Gastroesophageal sphincter (tissue), 4 donors: ENCODE data around the gene BASP1. TPM values are rescaled to one million over a fixed set of nuclear protein-coding genes. Genes with fewer than 3 reads are reported as not detected.

ENCODE experiments used
- ATAC-seq: fragments of 150-250 bp; one replicate; pipeline ENCODE4 v1.9.1; 2016; ENCODE audit warnings: mild to moderate bottlenecking, moderate library complexity
- H3K27ac ChIP-seq, 4 donors: fragments of 200-600 bp; sonication (generic) in 3 of 4; 1 replicate in 3 of 4; 2 replicates in 1 of 4; pipeline ENCODE4 v1.5.1; 2016 to 2019
- H3K27me3 ChIP-seq: fragments of 200-600 bp; sonication (generic); one replicate; pipeline ENCODE4 v1.5.1; 2019
- H3K36me3 ChIP-seq, 2 donors: fragments of 200-600 bp; sonication (generic); one replicate each; pipeline ENCODE4 v1.5.1; 2019; ENCODE audit warnings: control low read depth in 1 of 2
- H3K4me1 ChIP-seq, 3 donors: fragments of 200-600 bp; sonication (generic); 1 replicate in 2 of 3; 2 replicates in 1 of 3; pipeline ENCODE4 v1.5.1; 2016 to 2019; ENCODE audit warnings: control low read depth in 2 of 3
- H3K4me3 ChIP-seq, 2 donors: fragments of 200-600 bp; sonication (generic); one replicate each; pipeline ENCODE4 v1.5.1; 2019; ENCODE audit warnings: mild to moderate bottlenecking in 1 of 2, moderate library complexity in 1 of 2
- H3K9me3 ChIP-seq, 3 donors: fragments of 200-600 bp; sonication (generic); one replicate each; pipeline ENCODE4 v1.5.1; 2017 to 2019; ENCODE audit warnings: control low read depth in 2 of 3
- EP300 ChIP-seq: sonication (generic); formaldehyde crosslinking; IDR thresholded peaks from one replicate; pipeline ENCODE4 v1.6.1; 2017; ENCODE audit warnings: antibody characterized with exemption, mild to moderate bottlenecking
- POLR2A ChIP-seq, 2 donors: fragments of 450-650 bp; IDR thresholded peaks; one replicate each; pipeline ENCODE4 v1.6.1; 2017; ENCODE audit warnings: antibody characterized with exemption in 2 of 2, mild to moderate bottlenecking in 2 of 2, moderate library complexity in 1 of 2
- POLR2AphosphoS5 ChIP-seq: sonication (generic); formaldehyde crosslinking; IDR thresholded peaks from one replicate; pipeline ENCODE4 v1.6.1; 2017; ENCODE audit warnings: antibody characterized with exemption
- WGBS, 2 donors: methylation state at CpG; one replicate each; pipeline ENCODE4 v1.1.5; 2018; ENCODE audit warnings: low coverage in 1 of 2; 5-methylcytosine and 5-hydroxymethylcytosine counted together
- total RNA-seq, 4 donors: library from RNA; depleted of rRNA; stranded (reverse); fragments of >200 nt; gene quantifications; one replicate each; pipeline ENCODE4 v1.1.0, GENCODE V29; 2016
- TF ChIP-seq, protein P1 (sequence below), 4 experiments: fragments of 200-600 bp in 2 of 4; fragments of 450-650 bp in 2 of 4; sonication (generic) in 1 of 4; IDR thresholded peaks; one replicate each; pipeline ENCODE4 v1.5.1; 2017 to 2019; ENCODE audit warnings: antibody characterized with exemption in 4 of 4, mild to moderate bottlenecking in 2 of 4, moderate library complexity in 2 of 4

BASP1 gene
- total RNA-seq, 4 donors from 2014 or later: 0.31 to 12.9 (median 5.5) TPM

DNA sequence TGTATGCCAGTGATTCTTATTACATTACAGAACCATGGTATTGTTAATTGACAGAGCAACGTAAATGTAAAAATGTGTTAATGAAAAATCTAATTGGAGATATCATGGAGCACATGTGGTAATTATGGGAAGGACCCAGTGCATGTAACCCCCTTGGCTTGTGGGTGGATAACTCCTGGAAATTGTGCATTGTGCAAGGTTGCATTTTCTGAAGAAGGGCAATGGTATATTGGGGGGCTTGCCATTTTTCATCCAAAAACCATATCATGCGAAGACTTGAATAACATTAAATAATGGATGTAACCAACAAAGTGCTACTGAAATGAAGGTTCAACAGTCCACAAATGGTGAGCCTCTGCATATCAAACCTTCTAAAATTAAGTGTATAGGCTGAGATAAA is 47.6 kb downstream of the BASP1 start:
- no peak for ATAC-seq
- Histone ChIP-seq H3K4me3 (no peak overlapping the region), H3K36me3 (no peaks in the 10 kb centered on the region), H3K27ac (no peak overlapping the region), H3K9me3 (no peaks in the 10 kb centered on the region), H3K4me1 (no peaks in the 10 kb centered on the region), H3K27me3 (no peaks in the 10 kb centered on the region)
- WGBS, 2 donors: 93 to 95% methylated on average over 2 of the region's 2 CpGs
- TF ChIP-seq EP300 (no peak), POLR2A (IDR thresholded peaks at IDR 0.05) (no peak), POLR2AphosphoS5 (no peak)
- TF ChIP-seq, protein P1, sequence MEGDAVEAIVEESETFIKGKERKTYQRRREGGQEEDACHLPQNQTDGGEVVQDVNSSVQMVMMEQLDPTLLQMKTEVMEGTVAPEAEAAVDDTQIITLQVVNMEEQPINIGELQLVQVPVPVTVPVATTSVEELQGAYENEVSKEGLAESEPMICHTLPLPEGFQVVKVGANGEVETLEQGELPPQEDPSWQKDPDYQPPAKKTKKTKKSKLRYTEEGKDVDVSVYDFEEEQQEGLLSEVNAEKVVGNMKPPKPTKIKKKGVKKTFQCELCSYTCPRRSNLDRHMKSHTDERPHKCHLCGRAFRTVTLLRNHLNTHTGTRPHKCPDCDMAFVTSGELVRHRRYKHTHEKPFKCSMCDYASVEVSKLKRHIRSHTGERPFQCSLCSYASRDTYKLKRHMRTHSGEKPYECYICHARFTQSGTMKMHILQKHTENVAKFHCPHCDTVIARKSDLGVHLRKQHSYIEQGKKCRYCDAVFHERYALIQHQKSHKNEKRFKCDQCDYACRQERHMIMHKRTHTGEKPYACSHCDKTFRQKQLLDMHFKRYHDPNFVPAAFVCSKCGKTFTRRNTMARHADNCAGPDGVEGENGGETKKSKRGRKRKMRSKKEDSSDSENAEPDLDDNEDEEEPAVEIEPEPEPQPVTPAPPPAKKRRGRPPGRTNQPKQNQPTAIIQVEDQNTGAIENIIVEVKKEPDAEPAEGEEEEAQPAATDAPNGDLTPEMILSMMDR (IDR thresholded peaks at IDR 0.05): no peak

DNA sequence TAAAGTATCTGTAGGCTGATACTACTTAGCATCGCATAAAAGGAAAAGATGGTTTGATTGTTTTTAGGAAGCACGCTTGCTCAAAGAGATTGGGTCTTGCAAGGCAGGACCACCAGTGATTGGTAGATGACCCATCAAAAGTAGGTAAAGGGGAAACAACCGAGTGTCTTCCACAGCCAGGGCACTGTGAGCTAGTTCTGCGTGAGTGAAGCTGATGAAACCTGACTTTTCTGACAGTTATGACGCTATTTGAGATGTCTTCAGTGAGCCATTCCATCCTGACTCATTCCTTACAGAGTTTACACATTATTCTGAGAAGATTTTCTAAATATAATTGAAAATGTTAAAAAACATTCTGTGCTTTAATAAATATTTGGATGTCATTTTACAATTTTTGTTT is 49.7 kb downstream of the BASP1 start:
- TF ChIP-seq, protein P1 (IDR thresholded peaks at IDR 0.05): no peak
- TF ChIP-seq POLR2A (IDR thresholded peaks at IDR 0.05) (no peak), EP300 (no peak), POLR2AphosphoS5 (no peak)
- WGBS, 2 donors: 91 to 94% methylated on average over 5 of the region's 5 CpGs
- no peaks in the 10 kb centered on the region for H3K36me3 ChIP-seq
- no peaks in the 10 kb centered on the region for H3K27me3 ChIP-seq
- no peak overlapping the region for H3K4me3 ChIP-seq
- no peak overlapping the region for H3K27ac ChIP-seq
- H3K9me3 ChIP-seq: no peaks in the 10 kb centered on the region
- H3K4me1 ChIP-seq: no peaks in the 10 kb centered on the region
- no peak for ATAC-seq

DNA sequence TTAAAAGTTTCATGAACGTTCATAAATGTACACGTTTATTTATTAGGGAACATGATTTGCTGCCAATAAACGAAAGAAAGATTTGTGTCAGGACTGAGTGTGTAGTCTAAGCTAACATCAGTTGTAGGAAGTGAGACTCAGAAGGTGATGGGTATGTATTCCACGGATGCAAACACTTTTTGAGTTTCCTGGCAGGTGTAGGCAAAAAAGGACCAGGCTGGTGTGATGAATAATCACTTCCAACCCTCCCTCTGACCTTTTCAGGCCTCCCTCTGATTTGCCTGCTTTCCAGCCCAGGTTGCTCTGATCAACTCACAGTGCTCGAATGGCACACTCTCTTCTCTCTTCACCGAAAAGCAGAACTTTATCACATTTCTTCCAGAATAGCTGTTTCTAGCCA is 51.8 kb downstream of the BASP1 start:
- Histone ChIP-seq H3K27ac (no peak overlapping the region), H3K36me3 (no peaks in the 10 kb centered on the region), H3K27me3 (no peaks in the 10 kb centered on the region), H3K9me3 (no peaks in the 10 kb centered on the region), H3K4me1 (no peaks in the 10 kb centered on the region), H3K4me3 (no peak overlapping the region)
- TF ChIP-seq POLR2A (IDR thresholded peaks at IDR 0.05): no peak
- TF ChIP-seq, protein P1 (IDR thresholded peaks at IDR 0.05): no peak
- TF ChIP-seq EP300: no peak
- no peak for TF ChIP-seq POLR2AphosphoS5
- ATAC-seq: no peak
- WGBS, 2 donors: 52 to 64% methylated on average over 6 of the region's 6 CpGs

DNA sequence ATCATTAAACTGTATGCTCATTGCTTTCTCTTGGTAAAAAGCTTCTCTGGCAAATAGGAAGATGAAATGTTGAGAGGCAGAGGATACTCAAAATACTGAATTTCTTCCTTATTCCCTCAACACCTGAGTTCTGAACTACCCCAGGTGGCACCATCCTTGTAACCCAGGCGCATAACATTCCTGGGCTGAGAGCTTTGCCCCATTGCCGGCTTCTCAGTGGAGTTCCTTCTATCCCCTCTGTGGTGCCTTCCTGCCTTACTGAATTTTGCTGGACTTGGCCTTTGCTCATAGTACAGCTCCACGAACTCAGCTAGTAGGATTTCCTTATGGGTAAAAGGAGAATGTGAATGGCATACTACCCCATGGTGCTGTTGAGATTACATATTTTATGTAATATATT is 54.7 kb downstream of the BASP1 start:
- Histone ChIP-seq H3K9me3 (no peaks in the 10 kb centered on the region), H3K36me3 (no peaks in the 10 kb centered on the region)

More for the DNA sequence above, 54.7 kb downstream of the BASP1 start:
- H3K4me1 ChIP-seq: no peaks in the 10 kb centered on the region
- ATAC-seq: no peak
- no peak overlapping the region for H3K4me3 ChIP-seq
- 83 to 100% methylated on average over 2 to 3 of the region's 3 CpGs for WGBS, 2 donors
- no peaks in the 10 kb centered on the region for H3K27me3 ChIP-seq
- TF ChIP-seq, protein P1 (IDR thresholded peaks at IDR 0.05): no peak
- TF ChIP-seq EP300 (no peak), POLR2AphosphoS5 (no peak), POLR2A (IDR thresholded peaks at IDR 0.05) (no peak)
- no peak overlapping the region for H3K27ac ChIP-seq
